ENCODE data around the gene DIP2C. TPM values are rescaled to one million over a fixed set of nuclear protein-coding genes. Genes with fewer than 3 reads are reported as not detected.

DIP2C gene
- total RNA-seq, 6 experiments from 2014 or later, result 23.2 to 28.9 (median 26.3) TPM

GRCh38 chr10:285216-285615, 404.3 kb downstream of the DIP2C start:
- H3K27me3 Mint-ChIP-seq (ENCODE audit: insufficient read depth), result peaks cover 6% of the 10 kb centered on the region; the same call in 1 of the 2 replicates
- peaks cover 43% of the 10 kb centered on the region for H3K4me1 Mint-ChIP-seq (ENCODE audit: low read depth)
- H3K36me3 Mint-ChIP-seq (ENCODE audit: low read depth), result peaks cover 56% of the 10 kb centered on the region
- H3K9me3 Mint-ChIP-seq, result no peaks in the 10 kb centered on the region; the same call in 1 of the 2 replicates
- no peak for DNase-seq
- H3K4me3 Mint-ChIP-seq, result no peak overlapping the region
- H3K27ac Mint-ChIP-seq, result no peak overlapping the region
- TF ChIP-seq CTCF (IDR thresholded peaks at IDR 0.05), result no peak

GRCh38 chr10:283916-284356, 405.5 kb downstream of the DIP2C start:
- peaks cover 6% of the 10 kb centered on the region; the same call in 1 of the 2 replicates for H3K27me3 Mint-ChIP-seq (ENCODE audit: insufficient read depth)
- TF ChIP-seq CTCF (IDR thresholded peaks at IDR 0.05), result no peak
- no peak for DNase-seq
- H3K36me3 Mint-ChIP-seq (ENCODE audit: low read depth), result peaks cover 67% of the 10 kb centered on the region
- no peak overlapping the region for H3K27ac Mint-ChIP-seq
- no peak overlapping the region for H3K4me3 Mint-ChIP-seq
- peaks cover 43% of the 10 kb centered on the region for H3K4me1 Mint-ChIP-seq (ENCODE audit: low read depth)
- H3K9me3 Mint-ChIP-seq, result no peaks in the 10 kb centered on the region; the same call in 1 of the 2 replicates

GRCh38 chr10:283140-283479, 406.4 kb downstream of the DIP2C start:
- Mint-ChIP-seq H3K4me3 (no peak overlapping the region), H3K36me3 (ENCODE audit: low read depth) (peaks cover 67% of the 10 kb centered on the region), H3K4me1 (ENCODE audit: low read depth) (peaks cover 43% of the 10 kb centered on the region), H3K27me3 (ENCODE audit: insufficient read depth) (peaks cover 6% of the 10 kb centered on the region; the same call in 1 of the 2 replicates), H3K9me3 (no peaks in the 10 kb centered on the region; the same call in 1 of the 2 replicates), H3K27ac (no peak overlapping the region; the same call in 1 of the 2 replicates)
- TF ChIP-seq CTCF (IDR thresholded peaks at IDR 0.05), result no peak
- no peak for DNase-seq

- Mint-ChIP-seq H3K4me1 (ENCODE audit: low read depth) (peaks cover 37% of the 10 kb centered on the region), H3K36me3 (ENCODE audit: low read depth) (peaks cover 65% of the 10 kb centered on the region), H3K4me3 (no peak overlapping the region), H3K9me3 (no peaks in the 10 kb centered on the region), H3K27me3 (ENCODE audit: insufficient read depth) (peaks cover 6% of the 10 kb centered on the region), H3K27ac (peak overlapping the region; percentile 33; the same call in 1 of the 2 replicates)
- peak; percentile 62 for DNase-seq
- no peak for TF ChIP-seq CTCF (IDR thresholded peaks at IDR 0.05)
Observed at GRCh38 chr10:282294-283139, 407.0 kb downstream of the DIP2C start.

- no peak for TF ChIP-seq CTCF (IDR thresholded peaks at IDR 0.05)
- Mint-ChIP-seq H3K27me3 (ENCODE audit: insufficient read depth) (peaks cover 3% of the 10 kb centered on the region), H3K4me1 (ENCODE audit: low read depth) (peaks cover 23% of the 10 kb centered on the region), H3K9me3 (no peaks in the 10 kb centered on the region), H3K36me3 (ENCODE audit: low read depth) (peaks cover 52% of the 10 kb centered on the region), H3K4me3 (no peak overlapping the region), H3K27ac (no peak overlapping the region)
- no peak for DNase-seq
Observed at GRCh38 chr10:279655-280054, 409.8 kb downstream of the DIP2C start.

Measured in HFFc6 (cell line).